GM12865 (cell line): ENCODE measurements around the gene NRM.
"Not testable (repeated sequence)": the region's sequence is repeated elsewhere in the genome, so short reads cannot be mapped to it uniquely, and the experiment has no call there.

ENCODE experiments used
- DNase-seq: peaks from one replicate; pipeline ENCODE4 v3.0.0; 2010; ENCODE audit warnings: low read depth
- H3K4me3 ChIP-seq: 2 replicates; pipeline ENCODE4 v1.5.1; 2011; ENCODE audit warnings: mild to moderate bottlenecking, low read depth, low read length, control low read depth
- TF ChIP-seq, protein P1 (sequence below): IDR thresholded peaks from 2 replicates; pipeline ENCODE4 v1.5.1; 2011; ENCODE audit warnings: low read length, control low read depth, low read depth, inconsistent platforms; ENCODE audit not compliant: insufficient read depth; ENCODE audit errors: missing control alignments

NRM gene

DNA sequence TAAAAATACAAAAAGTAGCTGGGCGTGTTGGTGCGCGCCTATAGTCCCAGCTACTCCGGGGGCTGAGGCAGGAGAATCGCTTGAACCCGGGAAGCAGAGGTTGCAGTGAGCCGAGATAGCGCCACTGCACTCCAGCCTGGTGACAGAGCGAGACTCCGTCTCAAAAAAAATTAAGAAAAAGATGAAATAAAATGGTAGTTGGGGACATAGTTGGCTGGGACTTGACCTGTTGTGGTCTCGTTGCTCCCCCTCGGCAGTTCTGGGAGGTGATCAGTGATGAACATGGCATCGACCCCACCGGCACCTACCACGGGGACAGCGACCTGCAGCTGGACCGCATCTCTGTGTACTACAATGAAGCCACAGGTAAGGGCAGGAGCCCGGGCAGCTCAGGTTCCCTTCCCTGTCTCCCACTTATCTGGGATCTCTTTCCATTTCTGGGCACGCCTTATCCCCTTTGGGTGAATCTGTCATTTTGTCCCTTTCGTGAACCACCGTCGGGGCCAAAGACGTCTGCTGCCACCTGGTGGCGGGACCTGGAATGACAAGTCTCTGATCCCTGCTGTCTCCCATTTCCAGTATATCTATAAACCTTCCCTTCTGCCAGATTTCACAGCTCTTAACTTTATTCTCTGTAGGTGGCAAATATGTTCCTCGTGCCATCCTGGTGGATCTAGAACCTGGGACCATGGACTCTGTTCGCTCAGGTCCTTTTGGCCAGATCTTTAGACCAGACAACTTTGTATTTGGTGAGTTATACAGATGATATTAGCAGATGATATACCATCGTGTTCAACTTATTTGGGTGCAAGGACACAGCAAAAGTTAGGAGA is 31.7 kb upstream of the NRM start:
- H3K4me3 ChIP-seq = peak overlapping the region; percentile 92
- DNase-seq = peak; percentile 84
- TF ChIP-seq, protein P1, sequence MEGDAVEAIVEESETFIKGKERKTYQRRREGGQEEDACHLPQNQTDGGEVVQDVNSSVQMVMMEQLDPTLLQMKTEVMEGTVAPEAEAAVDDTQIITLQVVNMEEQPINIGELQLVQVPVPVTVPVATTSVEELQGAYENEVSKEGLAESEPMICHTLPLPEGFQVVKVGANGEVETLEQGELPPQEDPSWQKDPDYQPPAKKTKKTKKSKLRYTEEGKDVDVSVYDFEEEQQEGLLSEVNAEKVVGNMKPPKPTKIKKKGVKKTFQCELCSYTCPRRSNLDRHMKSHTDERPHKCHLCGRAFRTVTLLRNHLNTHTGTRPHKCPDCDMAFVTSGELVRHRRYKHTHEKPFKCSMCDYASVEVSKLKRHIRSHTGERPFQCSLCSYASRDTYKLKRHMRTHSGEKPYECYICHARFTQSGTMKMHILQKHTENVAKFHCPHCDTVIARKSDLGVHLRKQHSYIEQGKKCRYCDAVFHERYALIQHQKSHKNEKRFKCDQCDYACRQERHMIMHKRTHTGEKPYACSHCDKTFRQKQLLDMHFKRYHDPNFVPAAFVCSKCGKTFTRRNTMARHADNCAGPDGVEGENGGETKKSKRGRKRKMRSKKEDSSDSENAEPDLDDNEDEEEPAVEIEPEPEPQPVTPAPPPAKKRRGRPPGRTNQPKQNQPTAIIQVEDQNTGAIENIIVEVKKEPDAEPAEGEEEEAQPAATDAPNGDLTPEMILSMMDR = peak; percentile 95

DNA sequence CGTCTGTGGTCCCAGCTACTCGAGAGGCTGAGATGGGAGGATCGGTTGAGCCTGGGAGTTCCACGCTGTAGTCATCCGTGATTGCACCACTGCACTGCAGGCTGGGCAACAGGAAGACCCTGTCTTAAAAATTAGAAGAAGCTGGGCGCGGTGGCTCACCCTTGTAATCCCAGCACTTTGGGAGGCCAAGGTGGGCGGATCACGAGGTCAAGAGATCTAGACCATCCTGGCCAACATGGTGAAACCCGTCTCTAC is 31.2 kb upstream of the NRM start:
- DNase-seq = peak; percentile 41
- peak overlapping the region; percentile 92 for H3K4me3 ChIP-seq

DNA sequence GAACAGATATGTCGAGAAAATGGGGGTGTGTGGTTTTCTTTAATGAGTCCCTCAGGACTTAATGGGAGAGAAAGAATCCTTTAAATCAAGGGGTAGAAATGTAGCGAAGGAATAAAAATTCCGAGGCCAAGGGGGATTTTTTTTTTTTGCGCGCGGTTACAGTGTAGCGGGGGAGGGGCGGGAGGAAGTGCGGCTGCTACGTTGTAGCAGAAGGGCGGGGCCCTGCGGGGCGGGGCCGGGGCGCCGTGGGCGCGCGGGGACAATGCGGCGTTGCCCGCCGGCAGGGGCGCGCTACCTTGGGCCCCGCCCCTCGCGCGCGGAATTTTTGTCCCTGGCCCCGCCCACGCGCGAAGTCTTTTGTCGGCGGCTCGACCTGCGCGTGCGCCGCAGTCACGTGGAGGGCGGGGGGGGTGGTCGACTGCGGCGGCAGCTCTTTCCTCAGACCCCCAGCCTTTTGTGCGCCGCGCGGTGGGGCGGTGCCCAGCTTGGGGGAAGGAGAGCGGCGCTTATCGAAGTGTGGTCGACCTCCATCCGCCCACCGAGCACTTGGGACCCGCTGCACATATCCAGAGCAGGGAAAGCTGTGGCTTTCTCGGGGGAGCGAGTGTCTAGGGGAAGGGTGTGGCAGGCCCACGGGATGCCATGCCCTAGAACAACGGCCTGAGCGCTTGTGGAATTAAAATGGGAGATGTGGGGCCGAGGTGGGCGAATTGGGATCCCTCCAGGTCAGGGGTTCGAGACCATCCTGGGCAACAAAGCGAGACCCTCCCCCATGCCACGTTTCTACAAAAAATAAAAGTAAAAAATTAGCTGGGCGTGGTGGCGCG is 30.6 kb upstream of the NRM start:
- TF ChIP-seq, protein P1 = peak; percentile 46

DNA sequence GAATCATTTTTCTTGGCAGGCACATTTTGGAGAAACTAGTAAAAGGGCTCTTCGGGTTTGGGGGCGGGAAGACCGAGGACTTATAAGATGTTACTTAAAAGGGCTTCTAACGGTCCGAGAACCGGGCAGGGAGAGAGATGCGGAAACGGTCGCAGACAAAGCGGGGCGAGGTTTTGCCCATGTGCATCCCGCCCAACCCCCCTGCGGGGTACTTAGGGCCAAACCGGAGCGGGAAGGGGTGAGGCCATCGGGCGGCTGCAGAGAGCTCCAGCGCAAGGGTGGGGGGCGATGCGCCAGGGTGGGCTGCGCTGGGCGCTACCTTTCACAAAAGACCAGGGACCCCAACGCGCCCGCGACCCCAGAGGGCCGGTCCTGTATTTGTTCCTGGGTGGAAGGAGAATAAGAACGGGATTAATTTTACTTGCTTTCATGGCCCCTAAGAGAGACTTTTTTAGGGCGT is 30.0 kb upstream of the NRM start:
- DNase-seq = peak; percentile 86
- TF ChIP-seq, protein P1 = no peak
- peak overlapping the region; percentile 92 for H3K4me3 ChIP-seq

More for the DNA sequence above, 30.6 kb upstream of the NRM start:
- H3K4me3 ChIP-seq = peak overlapping the region; percentile 92
- peak; percentile 96 for DNase-seq

DNA sequence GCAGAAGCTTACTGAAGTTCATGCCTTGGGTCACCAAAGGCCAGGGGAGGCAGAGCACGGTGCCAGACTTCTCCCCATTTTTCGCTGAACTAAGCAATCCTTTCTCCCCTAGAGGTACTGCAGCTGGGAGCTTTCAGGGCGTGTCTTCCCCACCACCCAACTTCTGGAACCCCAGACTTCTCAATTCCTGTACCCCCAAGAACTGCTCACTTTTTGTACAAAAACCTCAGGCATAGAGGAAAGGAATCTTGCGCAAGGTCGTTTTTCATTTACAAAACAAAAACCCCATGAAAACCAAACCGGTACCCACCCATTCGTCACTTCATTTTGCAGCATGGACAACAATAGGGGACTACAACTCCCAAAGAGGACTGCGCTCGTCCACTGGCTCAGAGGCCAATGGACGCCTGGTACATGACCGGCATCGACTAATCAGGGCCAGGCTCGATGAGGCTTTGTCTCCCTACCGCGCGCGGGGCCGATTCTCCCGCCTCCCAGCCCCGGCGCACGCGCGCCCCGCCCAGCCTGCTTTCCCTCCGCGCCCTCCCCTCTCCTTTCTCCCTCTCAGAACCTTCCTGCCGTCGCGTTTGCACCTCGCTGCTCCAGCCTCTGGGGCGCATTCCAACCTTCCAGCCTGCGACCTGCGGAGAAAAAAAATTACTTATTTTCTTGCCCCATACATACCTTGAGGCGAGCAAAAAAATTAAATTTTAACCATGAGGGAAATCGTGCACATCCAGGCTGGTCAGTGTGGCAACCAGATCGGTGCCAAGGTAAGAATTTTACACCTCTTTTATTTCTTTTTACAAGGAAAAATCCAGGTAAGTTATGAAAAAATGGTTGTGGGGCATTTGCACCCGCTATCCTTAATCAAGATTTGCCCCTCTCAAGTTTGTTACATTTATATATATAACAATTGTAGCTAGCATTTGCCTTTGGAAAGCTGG is 29.3 kb upstream of the NRM start, which contains the start of gene TUBB:
TUBB (plus strand) TSS at position 562 of the 947 bp plus-strand sequence; CDS start at position 717, 155 bp downstream.
- H3K4me3 ChIP-seq = peak within 1 kb of the TSS; percentile 92
- TF ChIP-seq, protein P1 = no peak
- DNase-seq = peak; percentile 98

DNA sequence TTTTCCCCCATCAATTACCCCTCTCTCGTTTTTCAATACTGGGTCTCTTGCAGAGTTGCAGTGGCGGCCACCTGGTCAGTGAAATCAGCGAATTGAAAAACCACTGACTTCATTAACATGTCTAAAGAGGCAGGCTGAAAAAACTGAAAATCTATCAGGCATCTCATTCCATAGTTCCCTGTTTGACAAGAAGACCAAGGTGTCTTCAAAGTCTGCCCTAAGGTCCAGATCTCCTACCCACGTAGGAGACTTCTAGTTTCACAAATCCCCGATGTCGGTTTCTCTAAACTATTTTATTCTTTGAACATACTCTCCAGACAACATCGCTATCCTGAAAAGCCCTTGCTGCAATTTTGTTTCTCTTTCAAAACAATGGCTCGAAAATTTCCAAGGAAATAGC is 28.6 kb upstream of the NRM start:
- TF ChIP-seq, protein P1 = no peak
- DNase-seq = peak; percentile 58
- H3K4me3 ChIP-seq = peak overlapping the region; percentile 92

DNA sequence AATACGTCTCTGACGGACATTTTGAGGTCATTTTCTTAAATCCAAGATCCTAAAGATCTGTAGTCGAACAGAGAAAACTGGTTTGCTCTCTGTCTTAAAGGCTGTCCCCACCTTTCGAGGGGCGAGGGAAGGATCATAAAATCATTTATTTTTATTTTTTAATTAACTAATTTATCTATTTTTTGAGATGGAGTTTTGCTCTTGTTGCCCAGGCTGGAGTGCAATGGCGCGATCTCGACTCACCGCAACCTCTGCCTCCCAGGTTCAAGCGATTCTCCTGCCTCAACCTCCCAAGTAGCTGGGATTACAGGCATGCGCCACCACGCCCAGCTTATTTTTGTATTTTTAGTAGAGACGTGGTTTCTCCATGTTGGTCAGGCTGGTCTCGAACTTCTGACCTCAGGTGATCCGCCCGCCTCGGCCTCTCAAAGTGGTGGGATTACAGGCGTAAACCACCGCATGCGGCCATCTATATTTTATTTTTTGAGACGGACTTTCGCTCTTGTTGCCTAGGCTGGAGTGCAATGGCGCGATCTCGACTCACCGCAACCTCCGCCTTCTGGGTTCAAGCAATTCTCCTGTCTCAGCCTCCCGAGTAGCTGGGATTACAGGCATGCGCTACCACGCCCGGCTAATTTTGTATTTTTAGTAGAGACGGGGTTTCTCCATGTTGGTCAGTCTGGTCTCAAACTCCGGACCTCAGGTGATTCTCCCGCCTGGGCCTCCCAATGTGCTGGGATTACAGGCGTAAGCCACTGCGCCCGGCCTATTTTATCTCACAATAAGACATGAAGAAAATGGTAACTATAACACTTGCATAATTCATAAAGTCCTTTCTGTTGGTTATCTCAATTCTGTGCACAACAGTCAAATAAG is 27.3 kb upstream of the NRM start:
- H3K4me3 ChIP-seq = peak overlapping the region; percentile 92
- not testable (repeated sequence) for DNase-seq
